ENCODE data around the gene HLTF. TPM values are rescaled to one million over a fixed set of nuclear protein-coding genes. Genes with fewer than 3 reads are reported as not detected.
A peak's percentile ranks its signal among the peaks of the same experiment; 100 is the strongest.

The HLTF gene
- total and polyA plus RNA-seq, 2 of the 13 experiments (the other 11 are each of a cell fraction or from before 2014, with no cell fraction given), result 12.0 to 22.9 TPM

GRCh38 chr3:149129326-149130205 is 43.2 kb upstream of the HLTF start, which contains the start of gene HPS3 (continued):
- TF ChIP-seq CAMTA2 (CRISPR knock-in tag; IDR thresholded peaks at IDR 0.05; ENCODE audit: borderline replicate concordance), result peak; percentile 65
- 0 out of 2 replicates have a peak, but pooled peaks have one; percentile 51 for TF ChIP-seq GATAD1 (CRISPR knock-in tag; IDR thresholded peaks at IDR 0.05)
- peak; percentile 64; the same call in 1 of the 2 replicates for TF ChIP-seq ZNF431 (CRISPR knock-in tag; IDR thresholded peaks at IDR 0.05; ENCODE audit: borderline replicate concordance, low read depth)
- peak; percentile 22 for TF ChIP-seq SKI (IDR thresholded peaks at IDR 0.05; ENCODE audit: partially characterized antibody)
- no peak for TF ChIP-seq MZF1 (CRISPR knock-in tag; IDR thresholded peaks at IDR 0.05; ENCODE audit: borderline replicate concordance)
- peak; percentile 94 for TF ChIP-seq PHF8 (CRISPR knock-in tag; IDR thresholded peaks at IDR 0.05)
- peak; percentile 74; the same call in 1 of the 2 replicates for TF ChIP-seq ZNF792 (CRISPR knock-in tag; IDR thresholded peaks at IDR 0.05)
- no peak for TF ChIP-seq ZNF496 (CRISPR knock-in tag; IDR thresholded peaks at IDR 0.05; ENCODE audit: insufficient replicate concordance)
- TF ChIP-seq MBNL3 (CRISPR knock-in tag; conservative IDR thresholded peaks at IDR 0.05), result no peak
- no peak for TF ChIP-seq HNRNPH1 (optimal IDR thresholded peaks at IDR 0.05; ENCODE audit: low read depth, low read length)
- TF ChIP-seq ZNF629 (CRISPR knock-in tag; conservative IDR thresholded peaks at IDR 0.05), result peak; percentile 39; the same call in 1 of the 2 replicates
- TF ChIP-seq SKIL (CRISPR knock-in tag; IDR thresholded peaks at IDR 0.05; ENCODE audit: borderline replicate concordance), result no peak; the same call in 1 of the 2 replicates
- no peak for TF ChIP-seq SSRP1 (CRISPR knock-in tag; IDR thresholded peaks at IDR 0.05)
- peak; percentile 37; the same call in 1 of the 2 replicates for TF ChIP-seq MEIS1 (CRISPR knock-in tag; IDR thresholded peaks at IDR 0.05; ENCODE audit: borderline replicate concordance)
- TF ChIP-seq ZBTB1 (CRISPR knock-in tag; IDR thresholded peaks at IDR 0.05; ENCODE audit: borderline replicate concordance), result no peak
- TF ChIP-seq SAFB2 (CRISPR knock-in tag; IDR thresholded peaks at IDR 0.05; ENCODE audit: borderline replicate concordance, low read depth), result 0 out of 2 replicates have a peak, but pooled peaks have one; percentile 48
- peak; percentile 74; the same call in 1 of the 2 replicates for TF ChIP-seq YEATS2 (CRISPR knock-in tag; IDR thresholded peaks at IDR 0.05; ENCODE audit: borderline replicate concordance)
- TF ChIP-seq ZNF709 (CRISPR knock-in tag; IDR thresholded peaks at IDR 0.05), result peak; percentile 60; the same call in 1 of the 2 replicates
- TF ChIP-seq ZFP90 (CRISPR knock-in tag; IDR thresholded peaks at IDR 0.05; ENCODE audit: borderline replicate concordance), result peak; percentile 51
- TF ChIP-seq SP1 (IDR thresholded peaks at IDR 0.05), result no peak
- peak; percentile 70 for TF ChIP-seq SP1 (CRISPR knock-in tag; IDR thresholded peaks at IDR 0.05)
- no peak for TF ChIP-seq NFE2 (CRISPR knock-in tag; IDR thresholded peaks at IDR 0.05)
- TF ChIP-seq ZNF17 (CRISPR knock-in tag; IDR thresholded peaks at IDR 0.05), result no peak
- TF ChIP-seq IRX3 (CRISPR knock-in tag; IDR thresholded peaks at IDR 0.05; ENCODE audit: borderline replicate concordance, low read depth), result peak; percentile 60; the same call in 1 of the 2 replicates
- no peak for TF ChIP-seq ZNF383 (CRISPR knock-in tag; IDR thresholded peaks at IDR 0.05; ENCODE audit: borderline replicate concordance)
- peak; percentile 81; the same call in 1 of the 2 replicates for TF ChIP-seq KLF15 (CRISPR knock-in tag; IDR thresholded peaks at IDR 0.05; ENCODE audit: borderline replicate concordance)
- peak; percentile 78 for TF ChIP-seq ZNF749 (CRISPR knock-in tag; IDR thresholded peaks at IDR 0.05; ENCODE audit: borderline replicate concordance)
- no peak for TF ChIP-seq SUZ12 (IDR thresholded peaks at IDR 0.05; ENCODE audit: low read depth, low read length)
